ENCODE results near the gene GSDMA.
"Not testable (repeated sequence)": the region's sequence is repeated elsewhere in the genome, so short reads cannot be mapped to it uniquely, and the experiment has no call there.

GSDMA gene

DNA sequence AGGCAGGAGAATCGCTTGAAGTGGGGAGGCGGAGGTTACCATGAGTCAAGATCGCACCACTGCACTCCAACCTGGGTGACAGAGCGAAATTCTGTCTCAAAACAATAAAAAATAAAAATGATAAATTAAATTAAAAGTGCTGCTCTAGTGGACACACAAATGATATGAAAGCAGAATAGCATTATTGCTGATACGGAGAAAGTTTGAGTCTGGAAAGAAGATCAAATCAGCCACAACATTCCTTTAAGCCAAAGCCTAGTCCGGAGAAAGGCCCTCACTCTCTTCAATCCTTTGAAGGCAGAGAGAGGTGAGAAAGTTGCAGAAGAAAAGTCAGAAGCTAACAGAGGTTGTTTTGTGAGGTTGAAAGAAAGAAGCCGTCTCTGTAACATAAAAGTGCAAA is 37.4 kb downstream of the GSDMA start:
- no peak for DNase-seq (ENCODE audit: low spot score)
- TF ChIP-seq, protein P1, sequence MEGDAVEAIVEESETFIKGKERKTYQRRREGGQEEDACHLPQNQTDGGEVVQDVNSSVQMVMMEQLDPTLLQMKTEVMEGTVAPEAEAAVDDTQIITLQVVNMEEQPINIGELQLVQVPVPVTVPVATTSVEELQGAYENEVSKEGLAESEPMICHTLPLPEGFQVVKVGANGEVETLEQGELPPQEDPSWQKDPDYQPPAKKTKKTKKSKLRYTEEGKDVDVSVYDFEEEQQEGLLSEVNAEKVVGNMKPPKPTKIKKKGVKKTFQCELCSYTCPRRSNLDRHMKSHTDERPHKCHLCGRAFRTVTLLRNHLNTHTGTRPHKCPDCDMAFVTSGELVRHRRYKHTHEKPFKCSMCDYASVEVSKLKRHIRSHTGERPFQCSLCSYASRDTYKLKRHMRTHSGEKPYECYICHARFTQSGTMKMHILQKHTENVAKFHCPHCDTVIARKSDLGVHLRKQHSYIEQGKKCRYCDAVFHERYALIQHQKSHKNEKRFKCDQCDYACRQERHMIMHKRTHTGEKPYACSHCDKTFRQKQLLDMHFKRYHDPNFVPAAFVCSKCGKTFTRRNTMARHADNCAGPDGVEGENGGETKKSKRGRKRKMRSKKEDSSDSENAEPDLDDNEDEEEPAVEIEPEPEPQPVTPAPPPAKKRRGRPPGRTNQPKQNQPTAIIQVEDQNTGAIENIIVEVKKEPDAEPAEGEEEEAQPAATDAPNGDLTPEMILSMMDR (IDR thresholded peaks at IDR 0.05; ENCODE audit: extremely low read depth, missing control alignments): no peak

DNA sequence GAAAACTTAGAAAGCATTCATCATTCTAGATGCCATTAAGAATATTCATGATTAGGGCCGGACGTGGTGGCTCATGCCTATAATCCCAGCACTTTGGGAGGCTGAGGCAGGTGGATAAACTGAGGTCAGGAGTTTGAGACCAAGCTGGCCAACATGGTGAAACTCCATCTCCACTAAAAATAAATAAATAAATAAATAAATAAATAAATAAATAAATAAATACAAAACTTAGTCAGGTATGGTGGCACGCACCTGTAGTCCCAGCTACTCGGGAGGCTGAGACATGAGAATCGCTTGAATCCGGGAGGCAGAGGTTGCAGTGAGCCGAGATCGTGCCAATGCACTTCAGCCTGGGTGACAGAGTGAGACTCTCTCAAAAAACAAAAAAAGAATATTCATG is 38.5 kb downstream of the GSDMA start:
- DNase-seq (ENCODE audit: low spot score): not testable (repeated sequence)

DNA sequence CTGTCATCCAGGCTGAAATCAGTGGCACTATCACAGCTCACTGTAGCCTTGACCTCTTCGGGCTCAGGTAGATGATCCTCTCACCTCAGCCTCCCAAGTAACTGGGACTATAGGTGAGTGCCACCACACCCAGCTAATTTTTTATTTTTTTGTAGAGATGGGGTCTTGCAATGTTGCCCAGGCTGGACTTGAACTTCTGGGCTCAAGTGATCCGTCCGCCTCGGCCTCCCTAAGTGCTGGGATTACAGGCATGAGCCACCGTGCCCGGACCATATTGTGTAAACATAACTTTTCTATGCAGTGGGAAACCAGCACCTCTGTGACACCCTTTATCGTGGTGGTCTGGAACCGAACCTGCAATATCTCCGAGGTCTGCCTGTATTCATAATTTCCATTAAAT is 41.3 kb downstream of the GSDMA start:
- DNase-seq (ENCODE audit: low spot score): no peak
- TF ChIP-seq, protein P1 (IDR thresholded peaks at IDR 0.05; ENCODE audit: extremely low read depth, missing control alignments): no peak

DNA sequence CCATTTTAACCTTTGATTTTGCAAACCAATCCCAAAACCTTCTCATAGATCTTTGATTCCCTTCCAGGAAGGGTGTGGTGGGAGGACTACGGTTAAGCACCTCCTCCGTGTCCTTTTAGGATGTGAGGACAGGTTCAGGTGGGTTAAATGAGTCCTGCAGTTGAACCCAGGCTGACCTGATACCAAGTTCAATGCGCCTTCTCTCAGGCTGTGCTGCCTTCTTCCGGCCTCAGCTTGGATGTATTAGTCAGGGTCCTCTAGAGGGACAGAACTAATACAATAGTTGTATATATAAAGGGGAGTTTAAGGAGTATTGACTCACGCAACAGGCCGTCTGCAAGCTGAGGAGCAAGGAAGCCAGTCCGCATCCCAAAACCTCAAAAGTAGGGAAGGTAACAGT is 41.9 kb downstream of the GSDMA start:
- TF ChIP-seq, protein P1 (IDR thresholded peaks at IDR 0.05; ENCODE audit: extremely low read depth, missing control alignments): no peak
- no peak for DNase-seq (ENCODE audit: low spot score)

DNA sequence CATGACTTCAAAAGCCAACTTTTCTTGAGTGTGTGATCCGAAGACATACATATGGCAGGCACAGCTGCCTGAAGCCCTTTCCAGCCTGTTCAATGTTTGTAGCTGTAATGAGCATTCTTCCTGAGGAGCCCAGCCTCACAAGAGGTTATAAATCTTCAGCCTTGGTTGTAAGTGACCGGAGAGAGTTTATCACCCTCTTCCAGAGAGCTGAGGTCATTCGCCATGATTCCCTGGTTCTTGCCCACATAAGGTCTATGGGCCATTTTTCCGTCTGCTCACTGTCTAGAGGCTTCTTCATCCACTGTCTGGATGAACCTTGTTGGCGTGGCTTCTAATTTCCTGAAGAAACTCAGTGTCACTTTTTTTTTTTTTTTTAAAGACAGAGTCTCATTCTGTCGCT is 42.7 kb downstream of the GSDMA start:
- DNase-seq (ENCODE audit: low spot score): no peak
- TF ChIP-seq, protein P1 (IDR thresholded peaks at IDR 0.05; ENCODE audit: extremely low read depth, missing control alignments): no peak

DNA sequence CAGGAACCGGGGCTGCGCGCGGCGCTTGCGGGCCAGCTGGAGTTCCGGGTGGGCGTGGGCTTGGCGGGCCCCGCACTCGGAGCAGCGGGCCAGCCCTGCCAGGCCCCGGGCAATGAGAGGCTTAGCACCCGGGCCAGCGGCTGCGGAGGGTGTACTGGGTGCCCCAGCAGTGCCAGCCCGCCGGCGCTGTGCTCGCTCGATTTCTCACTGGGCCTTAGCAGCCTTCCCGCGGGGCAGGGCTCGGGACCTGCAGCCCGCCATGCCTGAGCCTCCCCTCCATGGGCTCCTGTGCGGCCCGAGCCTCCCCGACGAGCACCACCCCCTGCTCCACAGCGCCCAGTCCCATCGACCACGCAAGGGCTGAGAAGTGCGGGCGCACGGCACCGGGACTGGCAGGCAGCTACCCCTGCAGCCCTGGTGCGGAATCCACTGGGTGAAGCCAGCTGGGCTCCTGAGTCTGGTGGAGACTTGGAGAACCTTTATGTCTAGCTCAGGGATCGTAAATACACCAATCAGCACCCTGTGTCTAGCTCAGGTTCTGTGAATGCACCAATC is 48.2 kb downstream of the GSDMA start:
- DNase-seq (ENCODE audit: low spot score): not testable (repeated sequence)

DNA sequence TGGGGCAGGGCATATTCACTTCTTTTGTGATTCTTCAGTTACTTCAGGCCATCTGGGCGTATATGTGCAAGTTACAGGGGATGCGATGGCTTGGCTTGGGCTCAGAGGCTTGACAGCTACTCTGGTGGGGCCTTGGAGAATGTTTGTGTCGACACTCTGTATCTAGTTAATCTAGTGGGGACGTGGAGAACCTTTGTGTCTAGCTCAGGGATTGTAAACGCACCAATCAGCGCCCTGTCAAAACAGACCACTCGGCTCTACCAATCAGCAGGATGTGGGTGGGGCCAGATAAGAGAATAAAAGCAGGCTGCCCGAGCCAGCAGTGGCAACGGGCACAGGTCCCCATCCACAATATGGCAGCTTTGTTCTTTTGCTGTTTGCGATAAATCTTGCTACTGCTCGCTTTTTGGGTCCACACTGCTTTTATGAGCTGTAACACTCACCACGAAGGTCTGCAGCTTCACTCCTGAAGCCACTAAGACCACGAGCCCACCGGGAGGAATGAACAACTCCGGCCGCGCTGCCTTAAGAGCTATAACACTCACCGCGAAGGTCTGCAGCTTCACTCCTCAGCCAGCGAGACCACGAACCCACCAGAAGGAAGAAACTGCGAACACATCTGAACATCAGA is 49.3 kb downstream of the GSDMA start:
- DNase-seq (ENCODE audit: low spot score): not testable (repeated sequence)

DNA sequence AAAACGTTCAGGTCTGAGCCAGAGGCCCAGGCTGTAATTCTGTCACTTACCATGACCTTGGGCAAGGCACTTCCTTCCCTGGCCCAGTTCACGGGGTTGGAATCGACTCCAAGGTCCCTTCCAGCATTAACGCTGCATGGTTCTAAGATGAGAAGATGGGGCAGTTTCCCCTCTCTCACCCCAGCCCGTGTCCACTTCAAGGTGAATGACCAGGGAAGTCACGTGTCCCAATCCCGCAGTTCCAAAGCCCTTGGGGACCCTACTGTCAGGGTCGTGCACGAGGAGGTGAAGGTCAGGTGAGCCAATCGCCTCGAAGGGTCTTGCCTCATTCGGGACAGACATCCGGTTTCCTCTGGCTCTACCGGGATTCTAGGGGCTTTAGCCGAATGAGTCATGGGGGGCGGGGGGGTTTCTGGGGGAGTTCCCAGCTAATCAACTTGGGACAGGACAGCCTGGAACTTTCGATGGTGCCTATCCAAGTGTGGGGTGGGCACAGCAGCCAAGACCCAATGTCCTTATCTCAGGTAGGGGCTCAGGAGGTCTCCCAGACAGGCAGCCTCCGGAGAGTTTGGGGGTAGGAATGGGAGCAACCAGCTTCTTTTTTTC is 51.7 kb downstream of the GSDMA start:
- TF ChIP-seq, protein P1 (IDR thresholded peaks at IDR 0.05; ENCODE audit: extremely low read depth, missing control alignments): no peak
- no peak for DNase-seq (ENCODE audit: low spot score)
